ENCODE results near the gene SMG9. TPM values are rescaled to one million over a fixed set of nuclear protein-coding genes. Genes with fewer than 3 reads are reported as not detected.

SMG9 gene
- total RNA-seq, 1 experiment from 2014 or later: 52.2 TPM

- no peaks in the 10 kb centered on the region for H4K20me1 ChIP-seq (ENCODE audit: control insufficient read depth, insufficient read depth, insufficient read length)
- H4K91ac ChIP-seq (ENCODE audit: insufficient read length, low read depth, low read length): no peak overlapping the region
- H2BK12ac ChIP-seq (ENCODE audit: insufficient read length, low read depth, low read length): no peak overlapping the region
- H2AFZ ChIP-seq (ENCODE audit: low read length): no peak overlapping the region
- no peak overlapping the region for H3K14ac ChIP-seq (ENCODE audit: insufficient read depth, low read length)
- H4K8ac ChIP-seq (replicated peaks; ENCODE audit: insufficient read length, low read depth, low read length): no peak overlapping the region
- peak; percentile 73 for DNase-seq
- Mint-ChIP-seq H3K27me3 (ENCODE audit: low read depth) (peaks cover 12% of the 10 kb centered on the region; the same call in 1 of the 2 replicates), H3K27ac (no peak overlapping the region; a peak in 1 of 7 replicates), H3K36me3 (ENCODE audit: insufficient read depth in 1 of 3, low read depth in 3 of 3) (no peaks in the 10 kb centered on the region; a peak in 1 of 7 replicates), H3K9me3 (no peaks in the 10 kb centered on the region; a peak in 1 of 5 replicates), H3K4me1 (peaks cover 5 to 7% of the 10 kb centered on the region in 2 experiments), H3K4me3 (peak overlapping the region in 1 of 2 experiments; percentile 45; a peak in 2 of 5 replicates)
- no peaks in the 10 kb centered on the region for H3K79me1 ChIP-seq (ENCODE audit: insufficient read depth, low read depth, low read length, poor library complexity, severe bottlenecking)
- H3K4ac ChIP-seq (ENCODE audit: low read depth, low read length): no peak overlapping the region
- no peaks in the 10 kb centered on the region for H3K9me3 ChIP-seq (ENCODE audit: control insufficient read depth, low read depth, low read length)
- no peak overlapping the region for H3K27ac ChIP-seq (ENCODE audit: insufficient read length, low read depth, low read length)
- no peaks in the 10 kb centered on the region for H3K27me3 ChIP-seq (ENCODE audit: insufficient read depth, low read length)
- no peak overlapping the region for H3T11ph ChIP-seq (ENCODE audit: low read length)
- no peak overlapping the region for H4K5ac ChIP-seq (ENCODE audit: insufficient read length, low read depth, low read length)
- H3K23me2 ChIP-seq (ENCODE audit: insufficient read length, low read depth, low read length, poor library complexity, severe bottlenecking): no peaks in the 10 kb centered on the region
- H2BK5ac ChIP-seq (ENCODE audit: insufficient read length, low read length): no peak overlapping the region
- no peak overlapping the region for H3K23ac ChIP-seq (ENCODE audit: insufficient read length, low read depth, low read length)
- TF ChIP-seq CTCF (conservative IDR thresholded peaks at IDR 0.05): peak; percentile 97
- H3K79me2 ChIP-seq (ENCODE audit: insufficient read depth, low read length): no peaks in the 10 kb centered on the region
- H2BK20ac ChIP-seq (ENCODE audit: low read depth, low read length, poor library complexity, severe bottlenecking): no peak overlapping the region
- WGBS (ENCODE audit: extremely low coverage, insufficient read length, low lambda C conversion rate): no CpG with 5 or more reads among the region's 10 CpGs
- no peak overlapping the region for H2AK5ac ChIP-seq (ENCODE audit: insufficient read length, low read length)
- H3K4me1 ChIP-seq (ENCODE audit: insufficient read depth, low read length): no peaks in the 10 kb centered on the region
- no peak overlapping the region for H3K4me2 ChIP-seq (ENCODE audit: insufficient read depth, insufficient read length, low read length)
- no peak overlapping the region for H2BK15ac ChIP-seq (ENCODE audit: low read depth, low read length)
- no peak overlapping the region for H2BK120ac ChIP-seq (ENCODE audit: low read depth, low read length, poor library complexity, severe bottlenecking)
- no peak overlapping the region for H3K9ac ChIP-seq (ENCODE audit: extremely low read depth, insufficient read length, low read length)
- H3K56ac ChIP-seq (ENCODE audit: insufficient read length, low read depth, low read length): no peak overlapping the region
- no peak overlapping the region for H3K18ac ChIP-seq (ENCODE audit: insufficient read length, low read depth, low read length)
Measured at GRCh38 chr19:43784981-43785808, 30.4 kb upstream of the SMG9 start.

Measured in H9 (cell line).